ENCODE data around the gene LIME1. TPM values are rescaled to one million over a fixed set of nuclear protein-coding genes. Genes with fewer than 3 reads are reported as not detected.
A peak's percentile ranks its signal among the peaks of the same experiment; 100 is the strongest.

The LIME1 gene
- 4.9 TPM for total RNA-seq

- DNase-seq (ENCODE audit: low spot score in 2 of 2) (no peak), FAIRE-seq (no peak)
Observed at GRCh38 chr20:63735859-63736718, at the start of gene LIME1. LIME1 (plus strand) TSS chr20:63736664; CDS start chr20:63737550, 886 bp downstream.

- no peak for FAIRE-seq
Observed at GRCh38 chr20:63687419-63688178, 48.9 kb upstream of the LIME1 start.

GRCh38 chr20:63688228-63689045, 48.0 kb upstream of the LIME1 start:
- DNase-seq (ENCODE audit: low spot score in 2 of 2) (no peak), FAIRE-seq (no peak)

More at GRCh38 chr20:63687419-63688178, 48.9 kb upstream of the LIME1 start:
- no peak for DNase-seq (ENCODE audit: low spot score in 2 of 2)

- DNase-seq (ENCODE audit: low spot score in 2 of 2) (no peak), FAIRE-seq (no peak)
Observed at GRCh38 chr20:63689046-63690002, 47.1 kb upstream of the LIME1 start.

GRCh38 chr20:63690003-63690897, 46.2 kb upstream of the LIME1 start:
- DNase-seq (ENCODE audit: low spot score in 2 of 2): no peak
- FAIRE-seq: no peak

- FAIRE-seq (no peak), DNase-seq (ENCODE audit: low spot score in 2 of 2) (no peak)
Observed at GRCh38 chr20:63690898-63691710, 45.4 kb upstream of the LIME1 start.

GRCh38 chr20:63691711-63692435, 44.6 kb upstream of the LIME1 start:
- FAIRE-seq (no peak), DNase-seq (ENCODE audit: low spot score in 2 of 2) (no peak)

GRCh38 chr20:63692436-63693082, 43.9 kb upstream of the LIME1 start:
- DNase-seq (ENCODE audit: low spot score in 2 of 2) (no peak), FAIRE-seq (no peak)

- no peak for FAIRE-seq
- DNase-seq (ENCODE audit: low spot score in 2 of 2): no peak
Observed at GRCh38 chr20:63693083-63693732, 43.3 kb upstream of the LIME1 start.

GRCh38 chr20:63693733-63694583, 42.5 kb upstream of the LIME1 start:
- no peak for FAIRE-seq

GRCh38 chr20:63694584-63695423, 41.7 kb upstream of the LIME1 start:
- FAIRE-seq: no peak
- peak in 1 of 2 donors; percentile 12 for DNase-seq (ENCODE audit: low spot score in 2 of 2)

More at GRCh38 chr20:63693733-63694583, 42.5 kb upstream of the LIME1 start:
- DNase-seq (ENCODE audit: low spot score in 2 of 2): peak in 1 of 2 donors; percentile 35

GRCh38 chr20:63695424-63696305, 40.8 kb upstream of the LIME1 start:
- FAIRE-seq (no peak), DNase-seq (ENCODE audit: low spot score in 2 of 2) (peak in 1 of 2 donors; percentile 28)

GRCh38 chr20:63696306-63696627, 40.2 kb upstream of the LIME1 start:
- FAIRE-seq (no peak), DNase-seq (ENCODE audit: low spot score in 2 of 2) (peak in 1 of 2 donors; percentile 49)

All from frontal cortex (tissue), 4 donors.